ENCODE data around the gene PIR.

Gene PIR

GRCh38 chrX:15493118-15493962, at the start of gene PIR:
Gene PIR (minus strand): TSS chrX:15493333. CDS start chrX:15491257, 2,076 bp downstream.
- H3K36me3 ChIP-seq (ENCODE audit: control insufficient read depth, insufficient read depth, low read length), result no peaks in the 10 kb centered on the region
- peak within 1 kb of the TSS; percentile 52 for H3K4me3 ChIP-seq (ENCODE audit: low read length)
- no peak within 1 kb of the TSS for H3K27ac ChIP-seq (ENCODE audit: low read depth, low read length)
- H3K9ac ChIP-seq (ENCODE audit: low read length), result no peak within 1 kb of the TSS
- H3K27me3 ChIP-seq (ENCODE audit: control insufficient read depth, insufficient read depth, low read length), result no peaks in the 10 kb centered on the region
- H3K4me1 ChIP-seq (ENCODE audit: control insufficient read depth, insufficient read depth, low read length), result no peaks in the 10 kb centered on the region

- H3K4me1 ChIP-seq (ENCODE audit: control insufficient read depth, insufficient read depth, low read length), result no peaks in the 10 kb centered on the region
- no peaks in the 10 kb centered on the region for H3K36me3 ChIP-seq (ENCODE audit: control insufficient read depth, insufficient read depth, low read length)
- no peak overlapping the region for H3K27ac ChIP-seq (ENCODE audit: low read depth, low read length)
- no peak overlapping the region for H3K9ac ChIP-seq (ENCODE audit: low read length)
- no peaks in the 10 kb centered on the region for H3K27me3 ChIP-seq (ENCODE audit: control insufficient read depth, insufficient read depth, low read length)
- no peak overlapping the region for H3K4me3 ChIP-seq (ENCODE audit: low read length)
These were observed 37.2 kb upstream of the PIR start for GRCh38 chrX:15530318-15530717.

- H3K4me3 ChIP-seq (ENCODE audit: low read length), result no peak overlapping the region
- H3K9ac ChIP-seq (ENCODE audit: low read length), result no peak overlapping the region
- no peaks in the 10 kb centered on the region for H3K36me3 ChIP-seq (ENCODE audit: control insufficient read depth, insufficient read depth, low read length)
- H3K27ac ChIP-seq (ENCODE audit: low read depth, low read length), result no peak overlapping the region
- H3K4me1 ChIP-seq (ENCODE audit: control insufficient read depth, insufficient read depth, low read length), result no peaks in the 10 kb centered on the region
- H3K27me3 ChIP-seq (ENCODE audit: control insufficient read depth, insufficient read depth, low read length), result no peaks in the 10 kb centered on the region
These were observed 36.0 kb upstream of the PIR start for GRCh38 chrX:15529165-15529564.

- Histone ChIP-seq H3K4me1 (ENCODE audit: control insufficient read depth, insufficient read depth, low read length) (no peaks in the 10 kb centered on the region), H3K27me3 (ENCODE audit: control insufficient read depth, insufficient read depth, low read length) (no peaks in the 10 kb centered on the region), H3K9ac (ENCODE audit: low read length) (no peak overlapping the region), H3K27ac (ENCODE audit: low read depth, low read length) (no peak overlapping the region), H3K4me3 (ENCODE audit: low read length) (no peak overlapping the region), H3K36me3 (ENCODE audit: control insufficient read depth, insufficient read depth, low read length) (no peaks in the 10 kb centered on the region)
These were observed 32.7 kb upstream of the PIR start for GRCh38 chrX:15525664-15526416.

GRCh38 chrX:15524417-15524816, 31.3 kb upstream of the PIR start:
- H3K27ac ChIP-seq (ENCODE audit: low read depth, low read length), result no peak overlapping the region

GRCh38 chrX:15523088-15523487, 30.0 kb upstream of the PIR start:
- Histone ChIP-seq H3K9ac (ENCODE audit: low read length) (no peak overlapping the region), H3K4me1 (ENCODE audit: control insufficient read depth, insufficient read depth, low read length) (no peaks in the 10 kb centered on the region), H3K27me3 (ENCODE audit: control insufficient read depth, insufficient read depth, low read length) (no peaks in the 10 kb centered on the region), H3K36me3 (ENCODE audit: control insufficient read depth, insufficient read depth, low read length) (no peaks in the 10 kb centered on the region), H3K4me3 (ENCODE audit: low read length) (no peak overlapping the region), H3K27ac (ENCODE audit: low read depth, low read length) (no peak overlapping the region)

More at GRCh38 chrX:15524417-15524816, 31.3 kb upstream of the PIR start:
- no peaks in the 10 kb centered on the region for H3K4me1 ChIP-seq (ENCODE audit: control insufficient read depth, insufficient read depth, low read length)
- no peak overlapping the region for H3K4me3 ChIP-seq (ENCODE audit: low read length)
- no peak overlapping the region for H3K9ac ChIP-seq (ENCODE audit: low read length)
- no peaks in the 10 kb centered on the region for H3K36me3 ChIP-seq (ENCODE audit: control insufficient read depth, insufficient read depth, low read length)
- H3K27me3 ChIP-seq (ENCODE audit: control insufficient read depth, insufficient read depth, low read length), result no peaks in the 10 kb centered on the region

DNA sequence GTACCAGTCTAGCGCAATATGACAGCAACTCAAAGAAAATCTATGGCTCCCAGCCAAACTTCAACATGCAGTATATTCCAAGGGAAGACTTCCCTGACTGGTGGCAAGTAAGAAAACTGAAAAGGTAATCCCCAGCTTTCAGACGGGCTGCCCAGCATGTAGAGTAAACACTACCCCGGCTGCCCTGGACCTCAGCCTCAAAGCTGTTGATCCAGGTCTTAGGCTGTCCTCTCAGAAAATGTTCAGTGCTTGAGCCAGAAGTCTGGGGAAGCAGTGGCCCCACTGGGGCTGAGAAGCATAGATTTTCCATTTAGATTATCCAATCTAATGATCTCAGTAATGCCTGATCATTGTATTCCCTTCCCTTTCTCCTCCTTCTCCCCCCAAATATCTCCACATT, 29.3 kb upstream of the PIR start:
- Histone ChIP-seq H3K9ac (ENCODE audit: low read length) (no peak overlapping the region), H3K27me3 (ENCODE audit: control insufficient read depth, insufficient read depth, low read length) (no peaks in the 10 kb centered on the region), H3K4me1 (ENCODE audit: control insufficient read depth, insufficient read depth, low read length) (no peaks in the 10 kb centered on the region), H3K27ac (ENCODE audit: low read depth, low read length) (no peak overlapping the region), H3K4me3 (ENCODE audit: low read length) (no peak overlapping the region), H3K36me3 (ENCODE audit: control insufficient read depth, insufficient read depth, low read length) (no peaks in the 10 kb centered on the region)

- Histone ChIP-seq H3K4me1 (ENCODE audit: control insufficient read depth, insufficient read depth, low read length) (no peaks in the 10 kb centered on the region), H3K27ac (ENCODE audit: low read depth, low read length) (no peak overlapping the region), H3K36me3 (ENCODE audit: control insufficient read depth, insufficient read depth, low read length) (no peaks in the 10 kb centered on the region), H3K27me3 (ENCODE audit: control insufficient read depth, insufficient read depth, low read length) (no peaks in the 10 kb centered on the region), H3K9ac (ENCODE audit: low read length) (no peak overlapping the region), H3K4me3 (ENCODE audit: low read length) (no peak overlapping the region)
These were observed 22.8 kb upstream of the PIR start for GRCh38 chrX:15515931-15516330.

GRCh38 chrX:15514279-15514678, 21.1 kb upstream of the PIR start:
- no peak overlapping the region for H3K4me3 ChIP-seq (ENCODE audit: low read length)
- H3K27me3 ChIP-seq (ENCODE audit: control insufficient read depth, insufficient read depth, low read length), result no peaks in the 10 kb centered on the region
- H3K4me1 ChIP-seq (ENCODE audit: control insufficient read depth, insufficient read depth, low read length), result no peaks in the 10 kb centered on the region
- H3K9ac ChIP-seq (ENCODE audit: low read length), result no peak overlapping the region
- no peak overlapping the region for H3K27ac ChIP-seq (ENCODE audit: low read depth, low read length)
- H3K36me3 ChIP-seq (ENCODE audit: control insufficient read depth, insufficient read depth, low read length), result no peaks in the 10 kb centered on the region

DNA sequence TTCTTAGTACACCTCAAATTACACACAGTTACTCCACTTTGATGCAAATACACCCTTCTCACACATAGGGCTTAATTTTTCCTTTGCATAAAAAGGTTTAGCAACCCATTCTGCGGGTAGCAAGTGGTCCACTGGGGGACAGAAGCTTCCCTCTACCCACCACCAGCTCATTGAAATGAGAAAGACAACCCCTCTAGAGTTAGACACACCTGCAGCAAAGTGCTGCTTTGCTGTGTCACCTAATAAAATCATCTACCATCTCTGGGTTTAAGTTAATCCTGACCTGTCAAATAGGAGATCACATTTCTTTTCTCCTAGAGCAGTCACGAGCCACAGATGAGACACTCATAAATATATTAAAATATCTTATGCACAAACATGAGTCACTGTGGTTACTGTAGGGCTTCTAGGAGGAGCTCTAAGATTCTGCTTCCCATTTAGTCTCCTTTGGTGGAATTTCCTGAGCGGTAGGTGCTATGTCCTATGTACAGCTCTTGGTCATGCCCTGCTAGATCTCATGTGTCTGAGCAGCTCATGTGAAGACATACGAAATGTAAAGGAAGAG, 19.4 kb upstream of the PIR start:
- no peak overlapping the region for H3K9ac ChIP-seq (ENCODE audit: low read length)
- H3K4me3 ChIP-seq (ENCODE audit: low read length), result no peak overlapping the region
- H3K27ac ChIP-seq (ENCODE audit: low read depth, low read length), result no peak overlapping the region
- H3K4me1 ChIP-seq (ENCODE audit: control insufficient read depth, insufficient read depth, low read length), result no peaks in the 10 kb centered on the region
- H3K36me3 ChIP-seq (ENCODE audit: control insufficient read depth, insufficient read depth, low read length), result no peaks in the 10 kb centered on the region
- no peaks in the 10 kb centered on the region for H3K27me3 ChIP-seq (ENCODE audit: control insufficient read depth, insufficient read depth, low read length)

- Histone ChIP-seq H3K36me3 (ENCODE audit: control insufficient read depth, insufficient read depth, low read length) (no peaks in the 10 kb centered on the region), H3K4me3 (ENCODE audit: low read length) (no peak overlapping the region), H3K4me1 (ENCODE audit: control insufficient read depth, insufficient read depth, low read length) (no peaks in the 10 kb centered on the region), H3K27me3 (ENCODE audit: control insufficient read depth, insufficient read depth, low read length) (peaks cover 2% of the 10 kb centered on the region), H3K27ac (ENCODE audit: low read depth, low read length) (no peak overlapping the region), H3K9ac (ENCODE audit: low read length) (no peak overlapping the region)
These were observed 18.4 kb upstream of the PIR start for GRCh38 chrX:15511563-15511962.

DNA sequence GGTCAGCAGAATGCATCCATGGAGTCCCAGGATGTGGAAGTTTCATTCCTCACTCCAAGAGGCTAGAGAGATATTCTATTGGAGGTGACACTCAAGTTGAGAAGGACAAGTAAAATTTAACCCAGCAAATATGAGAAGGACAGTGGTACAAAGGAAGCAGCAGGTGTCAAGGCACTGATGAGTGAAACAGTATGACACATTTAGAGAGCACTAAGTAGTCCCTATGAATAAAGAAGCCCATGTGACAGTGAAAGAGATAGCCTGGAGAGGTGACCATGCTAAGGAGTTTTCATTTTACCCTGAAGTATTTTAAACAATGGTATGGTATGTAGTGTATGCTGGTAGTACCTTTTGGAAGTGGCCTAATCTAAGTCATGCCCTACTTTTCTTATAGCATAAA, 16.7 kb upstream of the PIR start:
- Histone ChIP-seq H3K4me1 (ENCODE audit: control insufficient read depth, insufficient read depth, low read length) (no peaks in the 10 kb centered on the region), H3K27ac (ENCODE audit: low read depth, low read length) (no peak overlapping the region), H3K4me3 (ENCODE audit: low read length) (no peak overlapping the region), H3K27me3 (ENCODE audit: control insufficient read depth, insufficient read depth, low read length) (peaks cover 2% of the 10 kb centered on the region), H3K9ac (ENCODE audit: low read length) (no peak overlapping the region), H3K36me3 (ENCODE audit: control insufficient read depth, insufficient read depth, low read length) (no peaks in the 10 kb centered on the region)

Data from rectal smooth muscle tissue (tissue), 1 donor.